D721Med (cell line): Measurements from ENCODE around the gene COQ2.
"Not testable (repeated sequence)": the region's sequence is repeated elsewhere in the genome, so short reads cannot be mapped to it uniquely, and the experiment has no call there.

Experiments used
- DNase-seq: peaks from one replicate; pipeline ENCODE4 v3.0.0; 2011; ENCODE audit warnings: low spot score; ENCODE audit not compliant: insufficient read length
- FAIRE-seq: peaks from 2 replicates; lab custom pipeline; 2011; peaks lifted over from hg19 to GRCh38; lab: Jason Lieb, UNC
- TF ChIP-seq, protein P1 (sequence below): IDR thresholded peaks from 2 replicates; pipeline ENCODE4 v1.5.1; 2012; ENCODE audit warnings: mild to moderate bottlenecking, control low read depth; ENCODE audit not compliant: insufficient read depth; ENCODE audit errors: missing control alignments

COQ2 gene

GRCh38 chr4:83305187-83305586 is 20.6 kb upstream of the COQ2 start:
- no peak for FAIRE-seq
- TF ChIP-seq, protein P1, sequence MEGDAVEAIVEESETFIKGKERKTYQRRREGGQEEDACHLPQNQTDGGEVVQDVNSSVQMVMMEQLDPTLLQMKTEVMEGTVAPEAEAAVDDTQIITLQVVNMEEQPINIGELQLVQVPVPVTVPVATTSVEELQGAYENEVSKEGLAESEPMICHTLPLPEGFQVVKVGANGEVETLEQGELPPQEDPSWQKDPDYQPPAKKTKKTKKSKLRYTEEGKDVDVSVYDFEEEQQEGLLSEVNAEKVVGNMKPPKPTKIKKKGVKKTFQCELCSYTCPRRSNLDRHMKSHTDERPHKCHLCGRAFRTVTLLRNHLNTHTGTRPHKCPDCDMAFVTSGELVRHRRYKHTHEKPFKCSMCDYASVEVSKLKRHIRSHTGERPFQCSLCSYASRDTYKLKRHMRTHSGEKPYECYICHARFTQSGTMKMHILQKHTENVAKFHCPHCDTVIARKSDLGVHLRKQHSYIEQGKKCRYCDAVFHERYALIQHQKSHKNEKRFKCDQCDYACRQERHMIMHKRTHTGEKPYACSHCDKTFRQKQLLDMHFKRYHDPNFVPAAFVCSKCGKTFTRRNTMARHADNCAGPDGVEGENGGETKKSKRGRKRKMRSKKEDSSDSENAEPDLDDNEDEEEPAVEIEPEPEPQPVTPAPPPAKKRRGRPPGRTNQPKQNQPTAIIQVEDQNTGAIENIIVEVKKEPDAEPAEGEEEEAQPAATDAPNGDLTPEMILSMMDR = no peak

DNA sequence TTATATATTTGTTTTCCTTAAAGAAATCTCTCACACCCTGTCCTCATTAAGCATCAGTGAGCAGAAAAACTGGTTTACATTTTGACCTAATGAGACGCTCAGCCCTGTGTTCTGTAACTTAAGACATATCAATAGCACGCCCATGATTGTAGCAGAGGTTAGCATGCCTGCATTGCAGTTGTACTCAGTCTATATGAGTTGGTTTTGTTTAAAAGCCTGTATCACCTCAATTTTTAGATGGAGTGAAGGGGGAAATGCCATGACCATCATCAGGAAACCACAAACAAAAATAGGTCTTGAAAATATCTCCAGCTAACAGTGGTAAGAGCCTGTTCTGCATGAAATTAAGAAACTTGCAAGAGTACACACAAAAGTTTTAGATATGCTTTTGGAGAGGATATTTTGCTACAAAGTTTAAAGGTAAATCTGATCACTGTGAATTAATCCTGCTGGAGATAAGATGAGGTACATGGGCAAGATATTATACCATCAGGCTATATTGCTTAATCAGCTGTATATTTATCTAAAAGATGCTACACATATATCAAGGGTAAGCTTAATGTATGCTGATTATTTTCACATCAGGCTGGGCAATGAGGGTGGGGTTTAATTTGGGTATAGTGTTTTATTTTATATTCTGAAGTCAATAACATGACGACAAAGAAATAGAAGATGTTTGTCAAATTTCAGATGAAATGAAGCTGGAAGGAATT is 13.1 kb upstream of the COQ2 start:
- TF ChIP-seq, protein P1 = no peak
- no peak for FAIRE-seq
- no peak for DNase-seq

More at GRCh38 chr4:83305187-83305586, 20.6 kb upstream of the COQ2 start:
- no peak for DNase-seq

DNA sequence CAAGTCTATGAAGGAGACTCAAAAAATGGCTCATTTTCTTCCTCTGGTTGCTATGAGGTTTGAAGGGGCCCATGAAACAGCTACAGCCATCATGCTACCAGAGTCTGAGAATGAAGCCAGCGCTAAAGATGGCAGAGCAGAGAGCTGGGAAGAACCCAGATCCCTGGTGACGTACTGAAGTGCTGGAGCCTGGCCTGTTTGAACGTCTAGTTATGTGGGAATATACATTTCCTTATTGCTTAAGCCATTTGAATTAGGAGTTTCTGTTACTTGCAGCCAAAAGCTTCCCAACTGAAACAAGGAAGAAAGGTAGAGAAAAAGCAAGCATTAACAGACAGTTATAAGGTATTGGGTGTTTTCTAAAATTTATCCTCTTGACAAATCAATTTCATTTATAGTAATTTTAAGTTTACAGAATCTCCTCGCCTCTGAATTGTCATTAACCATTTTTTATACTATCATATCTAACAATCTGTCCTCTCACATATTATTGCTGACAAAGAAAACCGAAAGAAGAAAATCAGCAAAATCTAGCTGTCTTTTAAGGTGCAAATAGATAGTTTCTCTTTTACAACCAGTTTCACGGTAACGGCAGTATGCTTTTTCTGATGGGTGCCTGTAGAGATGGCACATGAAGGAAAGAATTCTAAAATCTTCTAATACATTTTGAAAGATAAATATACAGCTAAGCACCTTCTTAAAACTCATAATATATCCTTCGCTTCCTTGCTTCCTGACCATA is 8.9 kb upstream of the COQ2 start:
- FAIRE-seq (no peak), DNase-seq (no peak)
- TF ChIP-seq, protein P1 = no peak

DNA sequence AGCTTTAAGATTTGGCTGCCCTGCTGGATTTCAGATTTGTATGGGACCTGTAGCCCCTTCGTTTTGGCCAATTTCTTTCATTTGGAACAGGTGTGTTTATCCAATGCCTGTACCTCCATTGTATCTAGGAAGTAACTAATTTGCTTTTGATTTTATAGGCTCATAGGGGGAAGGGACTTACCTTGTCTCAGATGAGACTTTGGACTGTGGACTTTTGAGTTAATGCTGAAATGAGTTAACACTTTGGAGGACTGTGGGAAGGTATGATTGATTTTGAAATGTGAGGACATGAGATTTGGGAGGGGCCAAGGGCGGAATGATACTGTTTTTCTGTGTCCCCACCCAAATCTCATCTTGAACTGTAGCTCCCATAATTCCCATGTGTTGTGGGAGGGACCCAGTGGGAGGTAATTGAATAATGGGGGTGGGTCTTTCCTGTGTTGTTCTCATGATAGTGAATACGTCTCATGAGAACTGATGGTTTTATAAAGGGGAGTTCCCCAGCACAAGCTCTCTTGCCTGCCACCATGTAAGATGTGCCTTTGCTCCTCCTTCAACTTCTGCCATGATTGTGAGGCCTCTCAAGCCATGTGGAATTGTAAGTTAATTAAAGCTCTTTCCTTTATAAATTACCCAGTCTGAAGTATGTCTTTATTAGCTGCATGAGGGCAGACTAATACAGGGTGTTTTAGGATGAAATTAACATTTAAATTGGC is 5.6 kb upstream of the COQ2 start:
- FAIRE-seq, DNase-seq: not testable (repeated sequence)

GRCh38 chr4:83288381-83288780 is 3.8 kb upstream of the COQ2 start:
- not testable (repeated sequence) for DNase-seq, FAIRE-seq

GRCh38 chr4:83285055-83285407 is 433 bp upstream of the COQ2 start:
- DNase-seq = no peak

DNA sequence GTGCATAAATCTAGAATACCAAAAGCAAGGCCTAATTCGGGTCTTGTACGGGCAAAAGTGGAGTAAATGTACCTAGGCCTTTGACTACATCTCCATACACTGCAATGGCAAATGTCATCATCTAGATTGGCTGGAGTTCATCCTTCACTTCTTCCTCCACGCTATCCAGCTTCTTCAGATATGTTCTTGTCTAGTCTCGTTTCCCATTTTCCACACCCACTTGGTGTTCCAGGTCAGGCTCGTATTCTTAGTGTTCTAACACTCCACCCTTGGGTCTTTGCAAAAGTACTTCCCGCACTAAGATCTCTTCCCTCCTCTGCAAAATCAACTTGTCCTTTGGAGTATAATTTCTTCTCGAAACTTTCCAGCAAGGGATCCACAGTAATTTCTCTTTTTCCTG is 1.4 kb downstream of the COQ2 start:
- no peak for DNase-seq
- FAIRE-seq = no peak
- TF ChIP-seq, protein P1 = no peak

More at GRCh38 chr4:83285055-83285407, 433 bp upstream of the COQ2 start:
- FAIRE-seq = no peak
- TF ChIP-seq, protein P1 = no peak
